Fibroblast of lung (primary cell): Measurements from ENCODE around the gene YARS2. TPM values are rescaled to one million over a fixed set of nuclear protein-coding genes. Genes with fewer than 3 reads are reported as not detected.

Source experiments
- DNase-seq, 2 donors: peaks; one replicate each; pipeline versions ENCODE4 v3.0.0 to v3.0.0-alpha.2; 2010; ENCODE audit warnings: low read depth in 2 of 2
- H2AFZ ChIP-seq: 2 replicates; pipeline ENCODE4 v1.5.1; 2012; ENCODE audit warnings: low read length, control low read depth, inconsistent platforms
- H3K27ac ChIP-seq: 2 replicates; pipeline ENCODE4 v1.5.1; 2011; ENCODE audit warnings: low read length, control low read depth; ENCODE audit not compliant: insufficient read depth
- H3K27me3 ChIP-seq: 2 replicates; pipeline ENCODE4 v1.5.1; 2011; ENCODE audit warnings: mild to moderate bottlenecking, low read length; ENCODE audit not compliant: control insufficient read depth, insufficient read depth
- H3K36me3 ChIP-seq: 2 replicates; pipeline ENCODE4 v1.5.1; 2011; ENCODE audit warnings: low read length; ENCODE audit not compliant: control insufficient read depth, insufficient read depth
- H3K4me1 ChIP-seq: 2 replicates; pipeline ENCODE4 v1.5.1; 2011; ENCODE audit warnings: low read length; ENCODE audit not compliant: control insufficient read depth, insufficient read depth; ENCODE audit errors: extremely low read depth
- H3K4me2 ChIP-seq: 2 replicates; pipeline ENCODE4 v1.5.1; 2011; ENCODE audit warnings: low read length, control low read depth; ENCODE audit not compliant: insufficient read depth; ENCODE audit errors: extremely low read depth
- H3K4me3 ChIP-seq, 4 experiments: fragments of 200-600 bp in 1 of 4; sonication (generic) in 1 of 4; replicated peaks in 1 of 4; 2 replicates each; pipeline ENCODE4 v1.5.1; 2011 to 2016; ENCODE audit warnings: low read length in 4 of 4, low read depth in 3 of 4, mild to moderate bottlenecking in 3 of 4, control low read depth in 2 of 4, inconsistent platforms in 1 of 4, mixed read lengths in 1 of 4; ENCODE audit not compliant: insufficient read depth in 1 of 4; ENCODE audit errors: control extremely low read depth in 1 of 4
- H3K79me2 ChIP-seq: 2 replicates; pipeline ENCODE4 v1.5.1; 2012; ENCODE audit warnings: mild to moderate bottlenecking, low read length, inconsistent platforms; ENCODE audit not compliant: control insufficient read depth, insufficient read depth
- H3K9ac ChIP-seq: 2 replicates; pipeline ENCODE4 v1.5.1; 2011; ENCODE audit warnings: mild to moderate bottlenecking, low read length, control low read depth; ENCODE audit not compliant: insufficient read depth
- H3K9me3 ChIP-seq: 2 replicates; pipeline ENCODE4 v1.5.1; 2012; ENCODE audit warnings: low read depth, low read length; ENCODE audit not compliant: control insufficient read depth, insufficient read depth
- H4K20me1 ChIP-seq: 2 replicates; pipeline ENCODE4 v1.5.1; 2011; ENCODE audit warnings: low read length; ENCODE audit not compliant: control insufficient read depth, insufficient read depth; ENCODE audit errors: extremely low read depth
- EZH2 ChIP-seq: IDR thresholded peaks from 2 replicates; pipeline ENCODE4 v1.5.1; 2012; ENCODE audit warnings: low read length, control low read depth, mild to moderate bottlenecking; ENCODE audit errors: missing control alignments
- polyA plus RNA-seq, 2 donors: library from polyadenylated mRNA; depleted of rRNA in 1 of 2; stranded (reverse) in 1 of 2; unstranded in 1 of 2; fragments of >200 nt; gene quantifications; 2 replicates each; pipeline ENCODE4 v1.2.1, GENCODE V29; 2011 to 2012; ENCODE audit warnings: missing spikeins in 1 of 2
- total RNA-seq: library from RNA; depleted of rRNA; stranded (reverse); fragments of >200 nt; gene quantifications from 2 replicates; pipeline ENCODE4 v1.2.1, GENCODE V29; 2014
- TF ChIP-seq, protein P1 (sequence below), 2 donors: IDR thresholded peaks in 1 of 2; conservative IDR thresholded peaks in 1 of 2; 1 replicate in 1 of 2; 2 replicates in 1 of 2; pipeline ENCODE4 v1.5.1; 2011 to 2012; ENCODE audit warnings: low read length in 2 of 2, control low read depth in 1 of 2, inconsistent platforms in 1 of 2, low read depth in 1 of 2, mild to moderate bottlenecking in 1 of 2

YARS2 gene
- total and polyA plus RNA-seq, 2 donors (not counting 1 experiment from before 2014, with no cell fraction given): 17.8 to 27.1 TPM

DNA sequence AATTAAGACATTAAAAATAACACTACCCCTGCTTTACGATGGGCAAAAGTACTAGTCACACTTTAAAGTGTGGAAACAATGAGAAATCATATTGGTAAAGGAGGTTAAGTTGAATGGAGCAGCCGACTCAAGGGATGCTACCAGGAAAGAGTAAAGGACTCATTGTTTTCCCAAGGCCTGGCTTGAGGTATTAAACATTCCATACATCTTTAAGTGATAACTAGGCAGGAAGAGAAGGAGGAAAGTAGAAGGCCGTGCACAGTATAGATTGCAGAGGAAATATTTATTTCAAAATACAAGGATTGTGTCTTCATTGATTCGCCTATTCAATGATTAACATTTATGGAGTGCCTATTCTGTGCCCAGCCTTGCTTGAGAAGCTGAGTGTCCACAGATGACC is 20.6 kb upstream of the YARS2 start:
- H3K9me3 ChIP-seq: no peaks in the 10 kb centered on the region
- no peaks in the 10 kb centered on the region for H3K27me3 ChIP-seq
- no peaks in the 10 kb centered on the region for H4K20me1 ChIP-seq
- H3K4me3 ChIP-seq: no peak overlapping the region
- no peak overlapping the region for H2AFZ ChIP-seq
- no peak overlapping the region for H3K4me2 ChIP-seq
- H3K36me3 ChIP-seq: no peaks in the 10 kb centered on the region
- DNase-seq: no peak
- no peaks in the 10 kb centered on the region for H3K4me1 ChIP-seq
- H3K79me2 ChIP-seq: no peaks in the 10 kb centered on the region
- H3K9ac ChIP-seq: no peak overlapping the region
- H3K27ac ChIP-seq: no peak overlapping the region
- no peak for TF ChIP-seq EZH2
- TF ChIP-seq, protein P1, sequence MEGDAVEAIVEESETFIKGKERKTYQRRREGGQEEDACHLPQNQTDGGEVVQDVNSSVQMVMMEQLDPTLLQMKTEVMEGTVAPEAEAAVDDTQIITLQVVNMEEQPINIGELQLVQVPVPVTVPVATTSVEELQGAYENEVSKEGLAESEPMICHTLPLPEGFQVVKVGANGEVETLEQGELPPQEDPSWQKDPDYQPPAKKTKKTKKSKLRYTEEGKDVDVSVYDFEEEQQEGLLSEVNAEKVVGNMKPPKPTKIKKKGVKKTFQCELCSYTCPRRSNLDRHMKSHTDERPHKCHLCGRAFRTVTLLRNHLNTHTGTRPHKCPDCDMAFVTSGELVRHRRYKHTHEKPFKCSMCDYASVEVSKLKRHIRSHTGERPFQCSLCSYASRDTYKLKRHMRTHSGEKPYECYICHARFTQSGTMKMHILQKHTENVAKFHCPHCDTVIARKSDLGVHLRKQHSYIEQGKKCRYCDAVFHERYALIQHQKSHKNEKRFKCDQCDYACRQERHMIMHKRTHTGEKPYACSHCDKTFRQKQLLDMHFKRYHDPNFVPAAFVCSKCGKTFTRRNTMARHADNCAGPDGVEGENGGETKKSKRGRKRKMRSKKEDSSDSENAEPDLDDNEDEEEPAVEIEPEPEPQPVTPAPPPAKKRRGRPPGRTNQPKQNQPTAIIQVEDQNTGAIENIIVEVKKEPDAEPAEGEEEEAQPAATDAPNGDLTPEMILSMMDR (conservative IDR thresholded peaks at IDR 0.05 in 1 of 2, IDR thresholded peaks at IDR 0.05 in 1 of 2; ENCODE audit: low read depth in 1 of 2, low read length in 2 of 2): no peak

DNA sequence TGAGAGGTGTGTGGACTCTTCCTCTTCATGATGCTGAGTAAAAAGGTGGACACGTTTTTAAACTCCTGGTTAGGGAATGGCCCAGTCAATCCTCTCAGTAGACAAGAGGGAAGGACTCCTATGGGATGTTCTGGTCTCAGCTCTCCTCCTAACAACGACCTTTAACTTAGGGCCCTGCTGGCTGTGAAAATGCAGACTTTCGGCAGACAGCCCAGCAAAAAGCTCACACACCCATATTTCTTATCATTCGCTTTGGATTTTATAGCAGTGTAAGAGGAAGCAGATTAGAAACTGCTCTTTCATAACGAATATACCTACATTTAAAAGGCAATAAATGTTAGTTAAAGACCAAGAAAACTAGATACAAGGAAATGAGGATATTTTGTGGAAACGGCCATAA is 18.0 kb upstream of the YARS2 start:
- H4K20me1 ChIP-seq: no peaks in the 10 kb centered on the region
- H3K4me3 ChIP-seq: no peak overlapping the region
- no peak for DNase-seq
- no peak for TF ChIP-seq EZH2
- TF ChIP-seq, protein P1 (conservative IDR thresholded peaks at IDR 0.05 in 1 of 2, IDR thresholded peaks at IDR 0.05 in 1 of 2; ENCODE audit: low read depth in 1 of 2, low read length in 2 of 2): no peak
- no peaks in the 10 kb centered on the region for H3K4me1 ChIP-seq
- H3K9me3 ChIP-seq: no peaks in the 10 kb centered on the region
- H3K4me2 ChIP-seq: no peak overlapping the region
- no peak overlapping the region for H3K9ac ChIP-seq
- H3K27me3 ChIP-seq: no peaks in the 10 kb centered on the region
- no peaks in the 10 kb centered on the region for H3K79me2 ChIP-seq
- H2AFZ ChIP-seq: no peak overlapping the region
- no peaks in the 10 kb centered on the region for H3K36me3 ChIP-seq
- no peak overlapping the region for H3K27ac ChIP-seq

DNA sequence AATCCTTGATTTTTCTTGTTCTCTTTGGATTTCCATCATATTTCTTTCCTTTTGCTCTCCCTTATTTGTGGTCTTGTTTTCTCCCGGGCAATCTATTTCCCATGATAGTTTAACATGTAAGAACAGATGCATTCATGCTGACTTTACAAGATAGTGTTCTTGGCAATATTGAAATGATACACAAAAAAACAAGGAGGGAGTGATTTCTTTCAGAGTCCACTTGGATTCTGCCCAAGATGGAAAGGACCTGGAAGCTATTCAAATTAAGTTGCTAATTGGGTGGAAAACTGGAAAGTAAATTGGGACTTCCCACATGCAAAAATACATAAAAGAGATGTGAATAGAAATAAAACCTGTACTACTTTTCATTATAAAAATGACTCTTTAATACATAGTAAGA is 14.4 kb upstream of the YARS2 start:
- no peaks in the 10 kb centered on the region for H3K36me3 ChIP-seq
- H3K4me2 ChIP-seq: no peak overlapping the region
- H2AFZ ChIP-seq: no peak overlapping the region
- no peaks in the 10 kb centered on the region for H3K27me3 ChIP-seq
- no peaks in the 10 kb centered on the region for H4K20me1 ChIP-seq
- no peaks in the 10 kb centered on the region for H3K79me2 ChIP-seq
- no peak overlapping the region for H3K27ac ChIP-seq
- H3K9ac ChIP-seq: no peak overlapping the region
- no peaks in the 10 kb centered on the region for H3K4me1 ChIP-seq
- no peak for TF ChIP-seq EZH2
- TF ChIP-seq, protein P1 (conservative IDR thresholded peaks at IDR 0.05 in 1 of 2, IDR thresholded peaks at IDR 0.05 in 1 of 2; ENCODE audit: low read depth in 1 of 2, low read length in 2 of 2): no peak
- H3K9me3 ChIP-seq: no peaks in the 10 kb centered on the region
- H3K4me3 ChIP-seq: no peak overlapping the region
- no peak for DNase-seq
